Calu3 (cell line): ENCODE results near the gene IFT88. TPM values are rescaled to one million over a fixed set of nuclear protein-coding genes. Genes with fewer than 3 reads are reported as not detected.

Experiments
- BruUV-seq: library from RNA; stranded (reverse); fragments of 400-500 nt; replicated peaks from 2 replicates; lab custom pipeline; 2021; lab: Mats Ljungman, UMichigan
- CTCF ChIA-PET: fragments of 300-600 bp; sonication (Branson Sonifier 250); formaldehyde crosslinking; loops from one replicate; lab custom pipeline; 2022; ENCODE audit warnings: antibody characterized with exemption; lab: Charles Lee
- DNase-seq: peaks from one replicate; pipeline ENCODE4 v3.0.0; 2022
- H3K27ac Mint-ChIP-seq: one replicate; pipeline ENCODE4 v1.8.0; 2022; ENCODE audit warnings: mixed read lengths; ENCODE audit not compliant: unreplicated experiment
- H3K27me3 Mint-ChIP-seq: one replicate; pipeline ENCODE4 v1.8.0; 2022; ENCODE audit warnings: mixed read lengths; ENCODE audit not compliant: unreplicated experiment
- H3K36me3 Mint-ChIP-seq: one replicate; pipeline ENCODE4 v1.8.0; 2022; ENCODE audit warnings: mild to moderate bottlenecking, moderate library complexity, mixed read lengths; ENCODE audit not compliant: insufficient read depth, unreplicated experiment
- H3K4me1 Mint-ChIP-seq: one replicate; pipeline ENCODE4 v1.8.0; 2022; ENCODE audit warnings: mild to moderate bottlenecking, low read depth, mixed read lengths; ENCODE audit not compliant: unreplicated experiment
- H3K4me3 Mint-ChIP-seq: one replicate; pipeline ENCODE4 v1.8.0; 2022; ENCODE audit warnings: mild to moderate bottlenecking, low read depth, moderate library complexity, mixed read lengths; ENCODE audit not compliant: unreplicated experiment
- H3K9me3 Mint-ChIP-seq: one replicate; pipeline ENCODE4 v1.8.0; 2022; ENCODE audit warnings: low read depth, mixed read lengths; ENCODE audit not compliant: unreplicated experiment
- intact Hi-C: fragments of 100-400 bp; cut with micrococcal nuclease; formaldehyde crosslinking; loops from one replicate; pipeline ENCODE4 v1.10.0; 2022; ENCODE audit not compliant: unreplicated experiment
- total RNA-seq: library from RNA; stranded (reverse); gene quantifications from 2 replicates; pipeline ENCODE4 v1.2.3, GENCODE V29; 2022
- TF ChIP-seq, protein P1 (sequence below): fragments of 200-600 bp; IDR thresholded peaks from one replicate; pipeline ENCODE4 v1.8.0; 2022; ENCODE audit warnings: antibody characterized with exemption; ENCODE audit not compliant: unreplicated experiment

Gene IFT88
- total RNA-seq, 1 experiment from 2014 or later: 13.6 TPM

DNA sequence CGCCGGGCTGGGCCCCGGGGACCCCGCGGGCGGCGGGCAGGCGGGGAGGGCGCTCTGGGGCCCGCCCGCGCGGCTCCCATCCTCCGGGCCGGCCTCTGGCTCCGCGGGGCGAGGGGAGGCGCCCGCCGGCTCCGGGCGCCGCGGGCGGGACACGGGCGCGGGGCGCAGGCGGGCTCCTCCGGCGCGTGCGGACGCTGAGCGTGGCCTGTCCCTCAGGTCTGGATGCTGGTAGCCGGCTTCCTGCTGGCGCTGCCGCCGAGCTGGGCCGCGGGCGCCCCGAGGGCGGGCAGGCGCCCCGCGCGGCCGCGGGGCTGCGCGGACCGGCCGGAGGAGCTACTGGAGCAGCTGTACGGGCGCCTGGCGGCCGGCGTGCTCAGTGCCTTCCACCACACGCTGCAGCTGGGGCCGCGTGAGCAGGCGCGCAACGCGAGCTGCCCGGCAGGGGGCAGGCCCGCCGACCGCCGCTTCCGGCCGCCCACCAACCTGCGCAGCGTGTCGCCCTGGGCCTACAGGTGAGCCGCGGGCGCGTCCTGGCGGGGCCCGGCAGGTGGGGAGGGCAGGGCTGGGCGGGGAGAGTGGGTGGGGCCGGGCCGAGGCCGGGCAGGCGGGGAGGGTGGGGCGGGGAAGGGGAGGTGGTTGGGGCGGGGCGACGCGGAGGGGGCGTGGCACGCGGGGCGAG lies 137.0 kb downstream of the IFT88 start:
- no TSS peak for BruUV-seq
- CTCF ChIA-PET: interaction anchor here (0.6 to 1.1 kb wide), 3 partner anchors 17 to 127 kb away, joined by 3 read pairs; no protein-coding TSS in a partner anchor
- H3K4me1 Mint-ChIP-seq: peaks cover 8% of the 10 kb centered on the region
- H3K9me3 Mint-ChIP-seq: no peaks in the 10 kb centered on the region
- peaks cover 14% of the 10 kb centered on the region for H3K36me3 Mint-ChIP-seq
- H3K4me3 Mint-ChIP-seq: peak overlapping the region; percentile 91
- intact Hi-C loops: no loop called here
- TF ChIP-seq, protein P1, sequence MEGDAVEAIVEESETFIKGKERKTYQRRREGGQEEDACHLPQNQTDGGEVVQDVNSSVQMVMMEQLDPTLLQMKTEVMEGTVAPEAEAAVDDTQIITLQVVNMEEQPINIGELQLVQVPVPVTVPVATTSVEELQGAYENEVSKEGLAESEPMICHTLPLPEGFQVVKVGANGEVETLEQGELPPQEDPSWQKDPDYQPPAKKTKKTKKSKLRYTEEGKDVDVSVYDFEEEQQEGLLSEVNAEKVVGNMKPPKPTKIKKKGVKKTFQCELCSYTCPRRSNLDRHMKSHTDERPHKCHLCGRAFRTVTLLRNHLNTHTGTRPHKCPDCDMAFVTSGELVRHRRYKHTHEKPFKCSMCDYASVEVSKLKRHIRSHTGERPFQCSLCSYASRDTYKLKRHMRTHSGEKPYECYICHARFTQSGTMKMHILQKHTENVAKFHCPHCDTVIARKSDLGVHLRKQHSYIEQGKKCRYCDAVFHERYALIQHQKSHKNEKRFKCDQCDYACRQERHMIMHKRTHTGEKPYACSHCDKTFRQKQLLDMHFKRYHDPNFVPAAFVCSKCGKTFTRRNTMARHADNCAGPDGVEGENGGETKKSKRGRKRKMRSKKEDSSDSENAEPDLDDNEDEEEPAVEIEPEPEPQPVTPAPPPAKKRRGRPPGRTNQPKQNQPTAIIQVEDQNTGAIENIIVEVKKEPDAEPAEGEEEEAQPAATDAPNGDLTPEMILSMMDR: no peak
- no peak overlapping the region for H3K27ac Mint-ChIP-seq
- no peaks in the 10 kb centered on the region for H3K27me3 Mint-ChIP-seq
- DNase-seq: peak; percentile 89

DNA sequence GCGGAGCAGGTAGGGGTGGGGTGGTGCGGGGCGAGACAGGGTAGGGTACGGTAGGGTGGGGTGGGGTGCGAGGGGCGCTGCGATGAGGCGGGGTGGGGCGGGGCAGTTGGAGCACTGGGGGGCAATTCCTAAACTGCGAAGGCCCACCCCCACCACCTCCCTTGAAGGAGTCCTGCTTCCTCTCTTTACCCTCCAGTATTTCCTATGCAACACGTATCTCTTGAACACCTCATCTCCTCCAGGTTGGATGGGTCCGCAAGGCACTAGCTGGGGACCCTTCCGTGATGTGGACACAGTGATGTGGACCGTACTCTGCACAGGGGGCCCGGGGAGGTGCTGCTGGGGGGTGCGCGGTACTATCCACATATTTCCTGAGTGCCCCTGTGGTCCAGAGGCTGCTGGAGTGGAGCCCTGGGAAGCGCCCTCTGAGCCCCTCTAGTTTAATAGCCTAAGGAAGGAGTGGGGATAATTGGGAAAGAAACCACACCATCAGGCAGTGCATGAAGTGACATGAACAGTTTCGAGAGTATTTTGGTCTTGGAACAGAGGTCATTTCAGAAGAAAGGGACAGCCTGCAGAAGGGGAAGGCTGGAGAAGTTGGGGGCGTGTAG lies 137.6 kb downstream of the IFT88 start:
- no peaks in the 10 kb centered on the region for H3K9me3 Mint-ChIP-seq
- CTCF ChIA-PET: interaction anchor here (0.6 kb wide), 1 partner anchor 18 kb away, joined by 3 read pairs; no protein-coding TSS in a partner anchor
- no peak overlapping the region for H3K27ac Mint-ChIP-seq
- peaks cover 8% of the 10 kb centered on the region for H3K4me1 Mint-ChIP-seq
- peak overlapping the region; percentile 59 for H3K4me3 Mint-ChIP-seq
- intact Hi-C loops: no loop called here
- H3K36me3 Mint-ChIP-seq: peaks cover 14% of the 10 kb centered on the region
- DNase-seq: no peak
- no peaks in the 10 kb centered on the region for H3K27me3 Mint-ChIP-seq
- TF ChIP-seq, protein P1: no peak
- BruUV-seq: no TSS peak

DNA sequence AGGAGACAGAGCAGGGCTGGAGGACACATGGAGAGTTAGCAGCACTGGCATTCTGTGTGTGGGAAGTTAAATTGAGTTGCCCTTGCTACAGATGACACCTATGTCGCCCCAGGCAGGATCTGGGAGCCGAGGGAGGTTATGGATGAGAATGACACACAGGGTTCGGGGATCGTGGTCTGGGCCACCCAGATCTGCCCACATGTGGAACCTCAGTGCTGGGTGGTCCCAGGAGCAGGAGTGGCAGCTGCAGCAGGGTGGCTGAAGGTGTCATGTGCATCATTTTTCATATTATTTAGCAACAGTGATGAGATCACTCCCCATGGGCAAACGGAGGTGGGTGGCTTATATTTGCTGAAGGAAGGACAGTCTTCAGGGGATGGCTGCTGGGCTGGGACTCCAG lies 139.7 kb downstream of the IFT88 start:
- Mint-ChIP-seq H3K4me1 (no peaks in the 10 kb centered on the region), H3K27me3 (no peaks in the 10 kb centered on the region), H3K36me3 (peaks cover 14% of the 10 kb centered on the region), H3K9me3 (no peaks in the 10 kb centered on the region), H3K4me3 (no peak overlapping the region), H3K27ac (no peak overlapping the region)
- TF ChIP-seq, protein P1: no peak
- BruUV-seq: no TSS peak
- intact Hi-C loops: no loop called here
- CTCF ChIA-PET: no interaction called here
- no peak for DNase-seq

DNA sequence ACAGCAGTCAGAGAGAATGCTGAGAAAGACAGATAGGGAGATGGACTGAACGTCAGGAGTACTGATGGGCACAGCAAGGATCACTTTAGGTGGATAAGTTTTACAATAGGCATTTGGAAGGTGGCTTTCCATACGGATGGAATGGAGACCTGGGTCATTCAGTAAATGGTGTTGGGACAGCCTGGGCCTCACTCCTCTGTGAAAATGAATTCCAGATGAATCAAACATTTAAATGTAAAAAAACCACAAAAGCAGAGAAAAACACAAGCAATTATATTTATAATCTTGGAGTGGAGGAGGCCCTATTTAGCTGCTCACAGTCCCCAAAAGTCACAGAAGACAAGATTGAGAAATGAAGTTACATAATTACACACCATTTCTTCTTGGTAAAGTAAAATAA lies 141.3 kb downstream of the IFT88 start:
- Mint-ChIP-seq H3K27ac (no peak overlapping the region), H3K27me3 (peaks cover 5% of the 10 kb centered on the region), H3K4me3 (no peak overlapping the region), H3K4me1 (peaks cover 5% of the 10 kb centered on the region), H3K9me3 (no peaks in the 10 kb centered on the region), H3K36me3 (peaks cover 7% of the 10 kb centered on the region)
- CTCF ChIA-PET: no interaction called here
- no peak for DNase-seq
- TF ChIP-seq, protein P1: no peak
- intact Hi-C loops: no loop called here
- no TSS peak for BruUV-seq
